GM18526 (cell line): Measurements from ENCODE around the gene VSTM5.

Source experiments
- POLR2A ChIP-seq: IDR thresholded peaks from 3 replicates; pipeline ENCODE4 v1.6.1; 2011; ENCODE audit not compliant: insufficient read length; ENCODE audit errors: extremely low read depth

VSTM5 gene

DNA sequence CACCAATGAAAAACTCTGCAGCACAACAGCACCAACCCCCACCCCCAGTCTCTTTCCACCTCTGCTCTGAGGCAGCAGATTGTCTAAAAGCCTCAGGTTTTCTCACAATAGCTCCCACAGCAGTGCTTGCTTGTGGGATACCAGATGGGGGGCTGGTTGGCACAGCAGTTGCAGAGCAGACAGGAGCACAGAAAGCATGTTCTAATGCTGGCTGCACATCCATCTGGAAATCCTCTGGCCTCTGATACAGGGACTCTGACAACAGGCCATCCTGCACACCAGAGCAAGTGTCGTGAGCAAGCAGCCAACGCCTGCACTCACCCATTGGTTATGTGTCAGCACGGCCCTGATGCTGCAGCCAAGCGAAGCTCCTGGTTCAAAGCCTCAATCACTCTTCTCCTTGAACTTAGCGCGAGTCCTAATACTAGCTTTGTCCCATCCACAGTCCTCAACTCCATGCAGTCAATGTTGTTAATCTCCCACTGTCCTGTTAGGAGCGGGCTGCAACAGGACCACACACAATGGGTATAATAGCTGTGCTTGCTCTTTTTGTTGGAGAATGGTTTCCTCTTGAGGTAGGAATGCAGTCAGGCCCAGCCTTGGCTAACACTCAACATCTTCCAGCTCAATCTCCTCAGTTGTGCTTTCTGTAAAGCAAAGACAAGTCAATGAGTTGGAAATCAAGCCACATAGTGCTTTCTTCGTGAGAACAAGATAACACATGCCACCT lies 30.3 kb downstream of the VSTM5 start:
- no peak for TF ChIP-seq POLR2A

DNA sequence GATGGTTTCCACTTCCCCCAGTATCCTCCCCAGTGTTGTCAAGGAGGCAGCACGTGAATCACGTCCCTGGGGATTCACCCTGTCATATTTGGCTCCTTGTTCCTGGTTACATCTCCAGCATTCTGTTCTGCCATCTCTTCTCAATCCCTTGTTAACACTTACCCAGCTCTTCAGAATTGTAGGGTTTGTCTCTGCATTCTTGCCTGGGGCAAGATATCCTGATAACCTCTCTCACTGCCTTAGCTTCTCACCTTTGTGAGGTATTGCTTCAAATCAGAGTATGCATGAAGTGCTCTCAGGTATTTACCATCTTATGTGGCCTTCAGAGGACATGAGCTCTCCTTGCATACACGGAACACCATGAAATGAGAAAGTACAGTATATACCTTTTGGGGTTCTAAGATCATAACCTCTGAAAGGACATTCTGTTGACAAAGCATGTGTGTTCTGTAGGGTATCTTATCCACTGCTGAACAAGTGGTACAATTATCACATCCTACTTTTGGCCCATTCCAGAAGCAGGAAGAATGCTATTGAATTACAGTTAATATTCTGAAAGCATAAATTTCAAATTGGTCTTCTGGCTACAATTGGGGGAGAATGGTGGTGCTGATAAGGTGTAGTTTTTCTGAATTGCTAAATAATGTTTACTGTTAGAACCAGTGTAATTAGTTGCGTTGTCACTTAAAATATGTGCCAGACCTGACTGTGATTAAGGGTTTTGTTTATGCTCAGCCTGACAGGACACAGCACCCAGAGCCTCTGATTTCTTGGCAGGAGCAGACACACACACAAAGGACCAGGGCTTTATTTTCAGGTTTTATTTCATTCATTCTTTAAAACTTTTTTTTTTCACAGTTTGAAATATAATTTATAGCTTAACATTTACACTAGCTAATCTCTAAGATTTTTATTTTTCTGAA lies 32.7 kb downstream of the VSTM5 start:
- no peak for TF ChIP-seq POLR2A

DNA sequence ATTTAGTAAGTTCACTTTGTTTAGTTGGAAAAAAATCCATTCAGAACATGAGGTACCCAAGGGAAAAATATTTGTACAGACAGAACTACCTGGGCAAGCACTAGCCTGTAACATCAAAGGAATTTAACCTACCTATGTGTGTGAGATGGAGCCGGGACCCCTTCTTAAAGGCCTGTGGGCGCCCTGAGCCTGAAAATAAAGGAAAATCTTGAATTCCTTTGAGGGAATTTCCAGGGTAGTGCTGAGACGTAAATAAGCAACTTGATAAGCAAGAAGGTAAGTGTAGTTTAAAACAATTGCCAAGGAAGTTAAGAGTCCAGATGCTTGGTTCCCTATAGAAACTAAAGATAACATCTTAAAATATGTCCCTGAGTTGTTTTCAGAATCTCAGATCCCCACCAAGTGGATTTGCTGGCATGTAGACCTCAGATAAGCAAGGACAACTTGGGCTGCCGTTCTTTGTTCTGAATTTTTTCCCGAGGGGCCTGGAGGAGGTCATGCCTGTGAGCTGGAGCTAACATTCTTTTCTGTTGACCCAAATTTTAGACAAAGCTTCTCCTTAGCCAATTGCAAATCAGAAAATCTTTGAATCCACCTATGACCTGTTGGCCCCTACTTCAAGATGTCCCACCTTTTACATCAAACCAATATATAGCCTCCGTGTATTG lies 35.3 kb downstream of the VSTM5 start:
- TF ChIP-seq POLR2A = no peak

DNA sequence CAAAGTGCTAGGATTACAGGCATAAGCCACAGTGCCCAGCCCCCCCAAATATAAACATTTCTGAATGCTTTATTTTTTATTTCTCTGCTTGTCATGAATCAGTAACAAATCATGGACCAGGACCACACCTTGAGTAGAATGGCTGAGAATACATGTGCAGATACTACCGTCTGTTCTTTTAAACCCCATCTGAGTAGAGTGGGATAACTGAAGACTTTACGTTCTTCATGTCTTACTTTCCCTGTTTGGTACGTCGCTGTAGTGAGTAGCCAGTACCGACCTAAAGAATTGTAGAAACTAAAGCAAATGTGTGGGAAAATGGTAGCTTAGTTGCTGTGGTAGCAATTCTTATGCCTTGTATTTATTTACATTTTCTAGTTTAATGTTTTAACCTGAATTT lies 36.4 kb downstream of the VSTM5 start:
- TF ChIP-seq POLR2A = no peak

DNA sequence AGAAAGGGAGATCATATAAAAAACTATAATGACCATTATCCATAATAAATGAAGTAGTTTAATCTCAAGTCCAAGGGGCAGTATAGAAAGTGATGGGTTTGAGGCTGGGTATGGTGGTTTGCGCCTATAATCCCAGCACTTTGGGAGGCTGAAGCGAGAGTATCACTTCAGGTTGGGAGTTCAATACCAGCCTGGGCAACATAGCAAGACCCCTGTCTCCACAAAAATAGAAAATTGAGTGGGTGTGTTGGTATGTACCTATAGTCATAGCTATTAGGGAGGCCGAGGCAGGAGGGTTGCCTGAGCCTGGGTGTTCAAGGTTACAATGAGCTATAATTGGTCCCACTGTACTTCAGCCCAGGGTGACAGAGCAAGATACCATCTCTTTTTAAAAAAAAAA lies 42.4 kb downstream of the VSTM5 start:
- no peak for TF ChIP-seq POLR2A

DNA sequence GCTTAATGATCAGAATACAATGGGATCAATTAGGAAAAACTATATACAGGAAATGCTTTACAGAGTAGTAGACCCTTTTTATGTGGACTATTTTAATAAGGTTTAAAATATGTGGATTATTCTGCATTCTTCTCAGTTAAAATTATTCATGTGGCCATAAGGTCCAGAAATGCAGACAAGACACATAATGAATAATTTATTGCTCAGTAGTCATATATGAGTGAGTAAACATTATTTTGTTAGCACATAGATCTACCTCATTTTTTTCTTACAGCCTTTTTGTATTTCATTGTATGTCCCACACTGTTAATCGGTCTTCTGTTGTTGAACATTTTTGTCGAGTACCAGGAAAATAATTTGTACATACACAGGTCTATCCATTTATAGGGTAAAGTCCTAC lies 45.5 kb downstream of the VSTM5 start:
- no peak for TF ChIP-seq POLR2A

DNA sequence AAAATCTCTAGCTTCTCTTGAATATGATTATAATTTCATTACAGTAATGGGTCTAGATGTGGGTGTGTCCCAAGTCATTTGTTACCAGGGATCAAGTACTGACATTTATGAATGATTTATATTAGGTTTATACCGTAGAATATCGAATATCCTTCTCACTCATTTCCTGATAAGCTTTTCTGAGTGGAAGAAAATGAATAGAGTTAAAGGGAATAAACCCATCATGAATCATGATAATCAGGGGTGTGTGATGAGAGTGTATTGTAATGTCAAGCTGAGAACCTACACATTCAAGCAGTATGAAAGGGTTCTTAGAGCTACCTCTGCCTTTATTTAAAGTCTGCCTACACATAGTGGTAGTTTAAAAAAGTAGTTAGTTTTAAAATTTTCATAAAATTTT lies 49.1 kb downstream of the VSTM5 start:
- TF ChIP-seq POLR2A = no peak

DNA sequence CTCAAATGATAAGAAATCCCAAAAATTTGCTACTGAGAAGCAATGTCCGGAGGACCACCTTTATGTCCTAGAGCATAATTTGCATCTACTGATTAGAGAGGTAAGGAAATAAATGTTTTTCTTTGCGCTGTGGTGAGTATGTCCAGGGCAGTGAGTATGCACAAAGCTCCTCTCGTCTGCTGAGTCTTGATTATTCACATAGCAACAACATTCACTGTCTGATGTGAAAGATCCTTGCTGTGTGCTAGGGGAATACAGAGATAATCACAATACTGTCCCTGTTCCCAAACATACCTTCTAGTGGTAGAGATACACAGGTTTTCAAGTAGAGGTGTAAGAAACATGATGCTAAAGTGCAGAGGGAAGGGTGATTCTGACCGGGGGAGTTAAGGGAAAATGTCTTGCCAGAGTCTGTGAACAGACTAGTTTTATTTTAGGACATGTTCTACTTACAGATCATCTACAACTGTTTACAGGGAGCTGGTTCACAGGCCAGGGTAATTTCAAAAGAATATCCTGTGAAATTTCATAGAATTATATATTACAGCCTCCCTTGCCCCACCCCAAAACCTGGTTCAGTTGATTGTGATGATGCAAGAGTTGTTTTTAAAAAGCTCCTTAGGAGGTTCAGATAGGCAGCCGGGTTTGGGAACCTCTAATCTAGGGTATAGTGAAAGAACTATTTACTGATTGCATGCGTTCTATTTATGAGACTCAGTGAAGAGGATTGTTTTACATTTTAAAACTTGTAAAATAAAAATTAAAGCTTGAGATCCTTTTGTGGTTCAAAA lies 53.8 kb downstream of the VSTM5 start:
- TF ChIP-seq POLR2A = no peak

DNA sequence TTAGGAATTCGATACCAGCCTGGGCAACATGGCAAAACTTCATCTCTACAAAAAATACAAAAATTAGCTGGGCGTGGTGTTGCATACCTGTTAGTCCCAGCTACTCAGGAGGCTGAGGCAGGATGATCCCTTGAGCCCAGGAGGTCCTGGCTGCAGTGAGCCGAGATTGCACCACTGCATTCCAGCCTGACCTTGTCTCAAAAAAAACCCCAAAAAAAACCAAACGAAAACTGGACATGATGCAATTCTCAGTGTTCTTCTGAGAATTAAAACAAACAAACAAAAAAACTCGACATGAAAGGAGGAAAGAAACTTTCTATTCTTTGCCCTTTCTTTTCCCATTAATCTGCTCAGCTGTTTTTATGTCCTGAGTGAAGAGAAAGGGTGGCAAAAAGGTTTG lies 58.9 kb downstream of the VSTM5 start:
- no peak for TF ChIP-seq POLR2A

DNA sequence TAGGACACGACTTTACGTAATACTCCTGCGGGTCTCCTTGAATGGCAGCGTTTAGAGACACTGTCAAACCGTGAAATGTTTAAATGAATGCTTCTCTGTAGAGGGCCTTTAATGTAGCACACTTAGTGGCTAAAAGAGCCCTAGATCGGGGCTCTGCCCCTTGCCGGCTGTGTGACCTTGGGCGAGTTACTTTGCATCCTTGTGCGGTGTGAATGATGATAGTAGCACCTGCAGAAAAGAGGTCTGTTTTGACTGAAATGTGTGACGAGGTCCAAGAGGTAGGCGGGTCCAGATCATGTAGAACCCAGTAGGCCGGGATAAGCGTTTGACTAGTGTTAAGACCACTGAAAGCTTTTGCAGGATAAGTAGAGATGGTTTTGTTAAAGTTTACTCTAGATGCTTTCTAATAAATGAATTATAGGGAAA lies 65.5 kb downstream of the VSTM5 start:
- no peak for TF ChIP-seq POLR2A

DNA sequence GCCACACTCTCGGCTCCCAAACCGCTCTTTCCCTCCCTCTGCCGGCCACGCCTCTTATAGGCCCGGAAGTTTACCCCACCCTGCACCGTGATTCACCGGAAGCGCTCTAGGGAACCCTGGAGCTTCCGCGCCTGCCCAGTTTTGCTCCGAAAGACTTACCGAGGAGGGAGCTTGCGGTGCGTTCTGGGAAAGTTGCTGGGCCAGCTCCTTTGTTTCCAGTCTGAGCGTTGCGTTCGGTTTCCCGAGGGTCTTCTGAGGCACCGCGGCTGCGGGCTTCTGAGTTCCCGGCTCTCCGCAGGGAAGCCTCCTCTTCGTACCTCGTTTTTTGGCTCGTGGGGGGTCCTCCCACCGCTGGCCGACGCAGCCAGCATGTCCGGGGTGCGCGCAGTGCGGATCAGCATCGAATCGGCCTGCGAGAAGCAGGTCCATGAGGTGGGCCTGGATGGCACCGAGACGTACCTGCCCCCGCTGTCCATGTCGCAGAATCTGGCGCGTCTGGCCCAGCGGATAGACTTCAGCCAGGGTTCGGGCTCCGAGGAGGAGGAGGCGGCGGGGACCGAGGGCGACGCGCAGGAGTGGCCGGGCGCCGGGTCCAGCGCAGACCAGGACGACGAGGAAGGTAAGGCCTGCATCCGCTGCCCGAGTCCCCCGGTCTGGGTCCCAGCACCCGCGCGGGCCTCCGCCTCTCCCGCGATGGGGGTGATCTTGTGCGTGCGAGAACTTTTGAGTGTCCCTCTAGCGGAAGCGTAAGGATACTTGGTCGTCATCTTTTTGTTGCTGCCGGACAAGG lies 66.1 kb downstream of the VSTM5 start, which contains the start of gene MED17:
Gene MED17, plus strand, starts transcription at position 138 of the 790 bp plus-strand sequence. Its CDS starts 232 bp downstream, at position 370.
- peak; percentile 70 for TF ChIP-seq POLR2A

DNA sequence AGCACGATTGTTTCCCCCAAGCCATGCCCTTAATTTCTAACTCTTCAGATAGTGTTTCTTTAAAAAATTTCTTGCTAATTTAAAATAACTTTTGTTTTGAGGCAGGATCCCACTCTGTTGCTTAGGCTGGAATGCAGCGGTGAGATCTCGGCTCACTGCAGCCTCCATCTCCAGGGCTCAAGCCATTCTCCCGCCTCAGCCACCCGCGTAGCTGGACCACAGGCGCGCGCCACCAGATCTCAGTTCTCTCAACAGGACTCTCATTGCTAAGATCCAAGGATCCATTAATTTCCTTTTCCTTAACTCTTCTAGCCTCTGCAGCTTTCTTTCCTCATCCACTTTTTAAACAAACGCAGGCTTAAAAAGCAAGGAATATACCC lies 66.7 kb downstream of the VSTM5 start:
- TF ChIP-seq POLR2A = no peak

DNA sequence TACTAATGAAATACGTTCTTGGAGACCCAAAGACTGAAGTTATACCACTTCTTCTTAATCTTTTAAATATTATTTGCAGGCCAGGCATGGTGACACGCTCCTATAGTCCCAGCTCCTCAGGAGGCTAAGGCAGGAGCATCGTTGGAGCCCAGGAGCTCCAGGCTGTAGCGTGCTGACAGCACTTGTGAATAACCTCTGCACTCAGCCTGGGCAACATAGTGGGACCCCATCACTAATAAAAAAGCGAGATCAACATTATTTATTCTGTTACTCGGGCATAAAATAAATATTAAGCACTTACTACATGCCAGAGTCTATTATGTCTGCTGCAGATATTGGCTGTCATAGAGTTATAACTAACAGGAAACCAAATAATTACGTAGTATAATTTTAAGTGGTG lies 67.1 kb downstream of the VSTM5 start:
- TF ChIP-seq POLR2A = no peak

DNA sequence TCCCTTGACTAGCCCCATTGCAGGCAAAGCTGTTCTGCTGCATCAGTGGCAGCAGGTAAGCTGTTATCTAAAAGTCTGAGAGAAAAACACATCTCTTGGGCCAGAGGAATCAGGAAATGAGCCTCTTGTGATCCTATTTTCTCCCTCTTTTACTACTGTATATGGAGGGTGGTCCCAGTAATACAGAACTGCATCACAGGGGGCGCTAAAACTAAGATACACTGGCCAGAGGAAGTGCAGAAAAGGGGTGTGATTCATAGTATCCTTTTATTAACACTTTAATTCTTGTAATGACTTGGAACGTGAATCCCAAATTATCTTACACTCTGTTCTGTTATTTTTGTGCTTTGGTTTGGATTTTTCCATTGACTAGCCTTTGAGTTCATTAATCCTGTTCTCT lies 75.1 kb downstream of the VSTM5 start:
- no peak for TF ChIP-seq POLR2A
